ENCODE data around the gene TWNK.
"Not testable (repeated sequence)": the region's sequence is repeated elsewhere in the genome, so short reads cannot be mapped to it uniquely, and the experiment has no call there.

TWNK gene

GRCh38 chr10:100972904-100973535 lies 14.3 kb upstream of the TWNK start:
- no peak for DNase-seq (ENCODE audit: low read depth in 1 of 2, low spot score in 1 of 2)

- DNase-seq (ENCODE audit: low read depth in 1 of 2, low spot score in 1 of 2) = not testable (repeated sequence)
These were observed 11.9 kb upstream of the TWNK start for GRCh38 chr10:100975397-100975796.

- no peak for DNase-seq (ENCODE audit: low read depth in 1 of 2, low spot score in 1 of 2)
These were observed 10.4 kb upstream of the TWNK start for GRCh38 chr10:100976906-100977305.

GRCh38 chr10:100977436-100977835 lies 9.9 kb upstream of the TWNK start:
- no peak for DNase-seq (ENCODE audit: low read depth in 1 of 2, low spot score in 1 of 2)

- DNase-seq (ENCODE audit: low read depth in 1 of 2, low spot score in 1 of 2) = no peak
These were observed 9.0 kb upstream of the TWNK start for GRCh38 chr10:100978121-100978900.

GRCh38 chr10:100978901-100979195 lies 8.5 kb upstream of the TWNK start:
- DNase-seq (ENCODE audit: low read depth in 1 of 2, low spot score in 1 of 2) = no peak

GRCh38 chr10:100979791-100980272 lies 7.5 kb upstream of the TWNK start:
- no peak for DNase-seq (ENCODE audit: low read depth in 1 of 2, low spot score in 1 of 2)

- DNase-seq (ENCODE audit: low read depth in 1 of 2, low spot score in 1 of 2) = no peak
These were observed 7.0 kb upstream of the TWNK start for GRCh38 chr10:100980311-100980710.

- DNase-seq (ENCODE audit: low read depth in 1 of 2, low spot score in 1 of 2) = no peak
These were observed 6.6 kb upstream of the TWNK start for GRCh38 chr10:100980711-100981110.

GRCh38 chr10:100981178-100981772 lies 6.1 kb upstream of the TWNK start:
- no peak for DNase-seq (ENCODE audit: low read depth in 1 of 2, low spot score in 1 of 2)

- DNase-seq (ENCODE audit: low read depth in 1 of 2, low spot score in 1 of 2) = no peak
These were observed 4.2 kb upstream of the TWNK start for GRCh38 chr10:100982916-100983830.

- DNase-seq (ENCODE audit: low read depth in 1 of 2, low spot score in 1 of 2) = no peak
These were observed 3.3 kb upstream of the TWNK start for GRCh38 chr10:100983868-100984671.

GRCh38 chr10:100984672-100985177 lies 2.6 kb upstream of the TWNK start:
- DNase-seq (ENCODE audit: low read depth in 1 of 2, low spot score in 1 of 2) = no peak

GRCh38 chr10:100985336-100985735 lies 2.0 kb upstream of the TWNK start:
- no peak for DNase-seq (ENCODE audit: low read depth in 1 of 2, low spot score in 1 of 2)

- no peak for DNase-seq (ENCODE audit: low read depth in 1 of 2, low spot score in 1 of 2)
These were observed 756 bp upstream of the TWNK start for GRCh38 chr10:100986623-100986951.

GRCh38 chr10:100987685-100988049 lies 324 bp downstream of the TWNK start:
- no peak for DNase-seq (ENCODE audit: low read depth in 1 of 2, low spot score in 1 of 2)

GRCh38 chr10:100988166-100988565 lies 823 bp downstream of the TWNK start:
- no peak for DNase-seq (ENCODE audit: low read depth in 1 of 2, low spot score in 1 of 2)

GRCh38 chr10:100989088-100989487 lies 1.7 kb downstream of the TWNK start:
- no peak for DNase-seq (ENCODE audit: low read depth in 1 of 2, low spot score in 1 of 2)

GRCh38 chr10:100993986-100994708 lies 6.8 kb downstream of the TWNK start:
- DNase-seq (ENCODE audit: low read depth in 1 of 2, low spot score in 1 of 2) = no peak

GRCh38 chr10:100995181-100995580 lies 7.8 kb downstream of the TWNK start:
- no peak for DNase-seq (ENCODE audit: low read depth in 1 of 2, low spot score in 1 of 2)

All from activated T-helper 1 cell treated with anti-CD3 and anti-CD28 coated beads, Interleukin-2, amount 50 U/mL, for 16 hours (primary cell).